Activated T-cell treated with anti-CD3 and anti-CD28 coated beads, Interleukin-2, amount 50 U/mL, for 24 hours (primary cell): ENCODE data around the gene LDB3.

Experiments
- DNase-seq: peaks from one replicate; pipeline ENCODE4 v3.0.0-alpha.2; 2020
- H3K27ac Mint-ChIP-seq: 2 replicates; pipeline ENCODE4 v1.8.0; 2020; ENCODE audit warnings: mild to moderate bottlenecking, mixed read lengths
- H3K27me3 Mint-ChIP-seq: 2 replicates; pipeline ENCODE4 v1.8.0; 2020; ENCODE audit warnings: mixed read lengths
- H3K36me3 Mint-ChIP-seq: 2 replicates; pipeline ENCODE4 v1.8.0; 2020; ENCODE audit warnings: low read depth, mixed read lengths
- H3K4me1 Mint-ChIP-seq: 2 replicates; pipeline ENCODE4 v1.8.0; 2020; ENCODE audit warnings: low read depth, mixed read lengths
- H3K4me3 Mint-ChIP-seq: 2 replicates; pipeline ENCODE4 v1.8.0; 2020; ENCODE audit warnings: mild to moderate bottlenecking, moderate library complexity, mixed read lengths
- H3K9me3 Mint-ChIP-seq: 2 replicates; pipeline ENCODE4 v1.8.0; 2020; ENCODE audit warnings: mixed read lengths

Gene LDB3

DNA sequence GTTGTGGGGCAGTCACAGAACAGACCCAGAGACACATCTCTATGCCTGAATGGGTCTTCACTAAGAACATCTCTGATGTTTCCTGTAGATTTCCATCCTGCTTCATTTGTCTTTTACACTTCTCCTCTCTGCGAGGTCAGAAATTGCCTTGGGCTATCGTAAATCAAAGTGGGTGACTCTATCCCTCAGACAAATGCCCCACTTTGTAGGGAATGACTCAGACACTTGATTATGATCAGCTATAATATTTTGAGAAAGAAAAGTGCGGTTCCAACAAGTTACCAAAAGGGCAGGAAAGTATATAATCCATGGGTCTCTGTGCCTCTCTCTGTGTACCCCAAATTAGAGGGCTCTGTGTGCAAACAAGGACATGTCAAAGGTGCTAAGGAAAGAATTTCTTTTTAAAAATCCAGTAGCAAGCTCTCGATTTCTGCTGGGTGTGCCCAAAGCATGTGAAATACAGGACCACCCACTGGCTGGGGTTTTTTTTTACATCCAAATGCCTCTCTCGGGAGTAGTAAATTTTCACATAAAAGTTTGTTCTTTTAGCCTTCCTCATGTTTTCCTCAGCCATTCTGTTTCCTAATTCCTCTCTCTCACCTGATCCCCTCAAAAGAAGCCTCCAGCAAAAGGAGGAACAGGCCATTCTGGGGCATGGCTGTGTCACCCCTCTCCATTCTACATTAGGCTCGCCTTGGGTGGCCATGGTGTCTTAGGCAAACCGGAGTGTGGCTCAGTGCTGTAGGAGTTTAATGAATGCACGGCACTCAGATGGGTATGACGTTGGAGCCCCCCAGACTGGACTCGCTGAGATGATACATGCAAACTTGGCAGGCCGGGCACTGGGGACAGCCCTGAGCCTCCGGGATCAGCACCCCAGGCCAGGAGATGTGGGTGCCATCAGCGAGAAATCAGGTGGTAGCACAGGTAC, 20.3 kb upstream of the LDB3 start:
- Mint-ChIP-seq H3K4me1 (peaks cover 11% of the 10 kb centered on the region), H3K4me3 (no peak overlapping the region), H3K36me3 (no peaks in the 10 kb centered on the region), H3K9me3 (no peaks in the 10 kb centered on the region), H3K27ac (no peak overlapping the region), H3K27me3 (no peaks in the 10 kb centered on the region)
- no peak for DNase-seq

DNA sequence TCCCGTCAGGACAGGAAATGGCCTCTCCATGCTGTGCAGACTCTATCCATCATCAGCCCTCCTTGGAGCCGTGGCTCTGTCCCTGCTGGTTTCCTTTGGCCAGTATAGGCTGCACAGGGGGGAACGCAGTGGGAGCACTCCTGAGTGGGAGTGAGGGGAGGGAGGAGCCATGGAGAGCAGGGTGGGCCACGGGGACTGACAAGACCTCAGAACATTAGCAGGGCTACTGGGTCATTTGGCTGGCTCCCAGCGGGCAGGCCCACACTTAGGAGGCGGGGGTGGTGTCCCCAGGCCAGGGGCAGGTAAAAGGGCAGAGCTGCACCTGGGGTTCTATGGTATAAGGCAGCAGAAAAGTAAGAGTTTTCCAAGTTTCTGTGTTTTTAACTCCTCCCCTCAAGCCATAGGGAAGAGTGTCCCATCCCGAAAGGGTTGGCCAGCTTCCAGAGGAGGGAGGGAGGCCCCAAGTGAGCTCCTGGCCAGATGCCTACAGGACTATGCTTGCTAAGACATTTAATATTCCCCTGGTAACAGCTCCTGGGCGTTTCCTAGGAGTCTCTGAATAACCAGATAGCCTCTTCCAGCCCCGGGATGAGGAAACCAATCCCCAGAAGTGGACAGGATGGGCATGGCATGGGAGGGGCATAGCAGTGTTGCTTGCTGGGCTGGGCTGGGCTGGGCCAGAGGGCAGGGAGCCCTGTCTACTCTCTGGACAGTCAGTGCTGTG, 19.4 kb upstream of the LDB3 start:
- Mint-ChIP-seq H3K4me1 (peaks cover 5% of the 10 kb centered on the region), H3K9me3 (no peaks in the 10 kb centered on the region), H3K4me3 (no peak overlapping the region), H3K27ac (no peak overlapping the region), H3K27me3 (no peaks in the 10 kb centered on the region), H3K36me3 (no peaks in the 10 kb centered on the region)
- peak; percentile 17 for DNase-seq

DNA sequence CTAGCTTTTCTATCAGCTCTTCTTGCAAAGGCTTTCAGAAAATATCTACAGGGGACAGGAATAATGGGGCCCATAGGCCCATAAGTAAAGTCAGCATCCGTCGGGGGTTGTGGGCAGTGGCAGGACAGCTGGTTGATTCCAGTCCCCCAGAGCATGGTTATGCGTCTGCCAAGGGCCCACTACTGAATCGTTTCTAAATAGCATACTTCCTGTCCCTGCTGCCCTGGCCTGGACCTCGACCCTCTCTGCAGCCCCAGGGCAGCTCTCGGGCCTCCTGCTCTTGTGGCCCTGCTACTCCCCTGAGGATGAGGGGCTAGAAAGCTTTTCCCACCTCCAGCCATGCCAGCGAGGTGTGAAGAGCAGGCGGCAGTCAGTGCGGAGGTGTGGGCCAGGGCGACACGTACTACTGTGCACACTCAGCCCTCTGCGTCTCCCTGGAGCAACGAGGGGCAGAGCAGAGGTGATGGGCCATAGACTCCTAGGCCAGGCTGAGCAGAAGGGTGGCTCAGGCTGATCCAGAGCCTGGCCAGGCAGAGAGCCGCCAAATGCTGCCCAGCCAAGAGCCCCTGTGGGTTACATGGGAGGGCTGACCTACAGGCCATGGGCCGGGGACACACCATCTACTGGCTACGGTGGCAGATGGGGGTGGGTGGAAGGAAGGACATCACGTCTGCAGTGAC, 18.7 kb upstream of the LDB3 start:
- Mint-ChIP-seq H3K27me3 (no peaks in the 10 kb centered on the region), H3K27ac (no peak overlapping the region), H3K9me3 (no peaks in the 10 kb centered on the region), H3K4me1 (no peaks in the 10 kb centered on the region), H3K36me3 (no peaks in the 10 kb centered on the region), H3K4me3 (no peak overlapping the region)
- DNase-seq: peak; percentile 15

DNA sequence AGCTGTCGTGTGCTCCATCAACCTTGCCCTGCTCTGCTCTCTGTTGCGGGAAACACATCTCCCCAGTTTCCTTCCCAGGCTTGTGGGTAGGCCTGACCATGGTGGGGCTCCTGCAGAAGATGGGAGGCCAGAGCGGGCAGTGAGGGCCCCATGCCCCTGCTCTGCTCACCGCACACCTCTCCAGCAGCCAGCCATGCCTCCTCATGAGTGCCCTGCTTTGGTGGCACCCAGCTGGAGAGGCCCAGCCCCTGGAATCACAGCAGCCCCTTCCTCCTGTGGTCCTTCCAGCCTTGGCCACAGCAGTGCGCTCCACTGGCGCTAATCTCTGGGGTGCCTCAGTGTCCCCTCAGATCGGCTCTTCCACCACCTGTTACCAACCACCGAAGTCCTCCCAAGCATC, 18.2 kb upstream of the LDB3 start:
- H3K27me3 Mint-ChIP-seq: no peaks in the 10 kb centered on the region

DNA sequence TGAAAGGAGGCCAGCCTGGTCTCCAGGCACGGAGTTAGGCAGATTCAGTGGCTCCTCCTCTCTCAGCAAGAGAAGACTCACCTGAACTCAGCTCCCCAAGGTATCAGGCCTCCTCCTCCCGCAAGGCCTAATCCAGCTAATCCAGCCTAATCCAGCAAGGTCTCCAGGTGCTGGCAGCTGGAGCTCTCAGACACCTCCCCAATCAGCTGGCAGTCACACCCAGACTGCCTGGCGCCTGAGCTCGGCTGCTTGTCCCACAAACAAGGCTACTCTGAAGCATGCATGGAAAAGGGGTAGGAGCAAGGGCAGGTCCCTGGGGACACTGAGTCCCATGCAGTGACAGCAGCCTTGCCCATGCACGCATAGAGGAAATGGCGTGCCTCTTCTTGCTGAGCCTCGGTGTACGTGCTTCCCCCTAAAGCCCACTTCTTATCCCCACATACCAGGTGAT, 17.3 kb upstream of the LDB3 start:
- no peaks in the 10 kb centered on the region for H3K4me1 Mint-ChIP-seq
- H3K9me3 Mint-ChIP-seq: no peaks in the 10 kb centered on the region
- peak; percentile 20 for DNase-seq
- no peak overlapping the region for H3K4me3 Mint-ChIP-seq
- H3K27ac Mint-ChIP-seq: no peak overlapping the region
- H3K27me3 Mint-ChIP-seq: no peaks in the 10 kb centered on the region
- H3K36me3 Mint-ChIP-seq: no peaks in the 10 kb centered on the region

More for the DNA sequence above, 18.2 kb upstream of the LDB3 start:
- H3K9me3 Mint-ChIP-seq: no peaks in the 10 kb centered on the region
- H3K36me3 Mint-ChIP-seq: no peaks in the 10 kb centered on the region
- DNase-seq: peak; percentile 11
- no peak overlapping the region for H3K27ac Mint-ChIP-seq
- no peaks in the 10 kb centered on the region for H3K4me1 Mint-ChIP-seq
- no peak overlapping the region for H3K4me3 Mint-ChIP-seq

DNA sequence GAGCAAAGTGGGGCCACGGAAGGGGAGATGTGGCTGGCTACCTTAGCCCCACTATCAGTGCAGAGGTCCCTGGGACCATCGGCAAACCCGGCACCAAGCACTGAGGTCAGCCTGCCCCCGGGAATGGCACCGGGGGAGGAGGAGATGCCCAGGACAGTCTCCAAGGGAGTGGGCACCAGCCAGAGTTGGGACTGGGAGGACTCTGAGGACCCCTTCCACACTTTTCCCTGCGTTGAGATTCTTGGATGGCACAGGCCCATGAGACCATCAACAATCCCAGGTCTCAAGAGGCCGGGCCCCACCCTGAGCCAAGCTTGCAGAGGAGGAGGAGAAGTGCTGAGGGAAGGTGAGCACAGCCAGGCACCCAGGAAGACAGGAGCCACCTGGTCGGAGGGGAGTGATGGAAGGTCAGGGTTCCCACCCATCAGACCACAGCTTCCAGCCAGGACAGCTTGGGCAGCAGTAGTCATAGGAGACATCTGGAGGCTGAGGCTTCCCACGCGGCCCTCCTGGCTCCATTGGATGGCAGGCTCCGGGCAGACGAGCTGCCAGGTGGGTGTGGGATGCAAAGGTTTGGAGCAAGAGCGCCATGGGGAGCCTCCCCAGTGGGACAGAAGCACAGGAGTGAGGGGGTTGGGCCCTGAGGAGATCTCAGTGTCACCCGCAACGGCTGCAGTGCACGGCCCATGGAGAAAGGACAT, 16.5 kb upstream of the LDB3 start:
- H3K36me3 Mint-ChIP-seq: no peaks in the 10 kb centered on the region
- H3K27ac Mint-ChIP-seq: no peak overlapping the region
- DNase-seq: peak; percentile 5
- no peaks in the 10 kb centered on the region for H3K27me3 Mint-ChIP-seq
- H3K4me3 Mint-ChIP-seq: no peak overlapping the region
- no peaks in the 10 kb centered on the region for H3K9me3 Mint-ChIP-seq
- H3K4me1 Mint-ChIP-seq: no peaks in the 10 kb centered on the region

DNA sequence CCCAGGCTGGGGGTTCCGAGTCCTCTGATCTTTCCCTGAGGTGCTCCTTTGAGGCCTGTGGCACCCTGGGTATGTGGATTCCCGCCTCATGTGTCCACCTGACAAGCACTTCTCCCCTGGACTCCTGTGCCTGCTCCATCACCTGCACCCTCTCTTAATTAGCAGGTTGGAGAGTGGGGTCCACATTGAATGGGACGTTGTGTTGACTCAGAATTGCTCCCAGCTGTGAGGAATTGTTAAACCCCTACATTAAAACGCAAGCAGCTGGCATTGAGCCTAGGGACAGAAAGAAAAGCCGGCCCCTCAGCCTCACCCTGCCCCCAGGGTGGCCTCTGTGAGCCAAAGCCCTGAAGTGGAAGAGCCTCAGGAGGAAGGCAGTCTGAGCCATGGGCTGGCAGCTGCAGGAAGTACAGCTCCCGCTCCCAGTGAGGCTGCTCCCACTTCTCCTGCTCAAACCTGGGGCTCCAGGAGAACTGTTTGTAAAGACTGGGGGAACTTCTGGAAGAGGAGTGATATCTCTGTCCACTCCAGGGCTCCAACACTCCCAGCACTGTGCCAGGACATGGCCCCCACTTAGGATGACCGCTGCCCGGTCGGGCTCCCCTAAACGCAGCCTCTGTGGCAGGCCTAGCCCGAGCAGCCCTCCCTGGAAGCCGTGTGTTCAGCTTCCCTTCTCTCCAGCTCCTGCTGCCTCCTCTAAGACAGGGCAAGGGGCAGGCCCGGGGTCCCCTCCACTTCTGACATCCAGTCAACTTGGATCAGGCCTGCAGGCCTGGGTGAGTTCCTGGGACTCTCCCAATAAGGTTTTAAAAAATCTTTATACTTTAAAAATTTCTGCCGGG, 15.7 kb upstream of the LDB3 start:
- H3K27me3 Mint-ChIP-seq: no peaks in the 10 kb centered on the region
- DNase-seq: peak; percentile 9
- no peak overlapping the region for H3K4me3 Mint-ChIP-seq
- no peaks in the 10 kb centered on the region for H3K4me1 Mint-ChIP-seq
- H3K9me3 Mint-ChIP-seq: no peaks in the 10 kb centered on the region
- H3K27ac Mint-ChIP-seq: no peak overlapping the region
- H3K36me3 Mint-ChIP-seq: no peaks in the 10 kb centered on the region

DNA sequence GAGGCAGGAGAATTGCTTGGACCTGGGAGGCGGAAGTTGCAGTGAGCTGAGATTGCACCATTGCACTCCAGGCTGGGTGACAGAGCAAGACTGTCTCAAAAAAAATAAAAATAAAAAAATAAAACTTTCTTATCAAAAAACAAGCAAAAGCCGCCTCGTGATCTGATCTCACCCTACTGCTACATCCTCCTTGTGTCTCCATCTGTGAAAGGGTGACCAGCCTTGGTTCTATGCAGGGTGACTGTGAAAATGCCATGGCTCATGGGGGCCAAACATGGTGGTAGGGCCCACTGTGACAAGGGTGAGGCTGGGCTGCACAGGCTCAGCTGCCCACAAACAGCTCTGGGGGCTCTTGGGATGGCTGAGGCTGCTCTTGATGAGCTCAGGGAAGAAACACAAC, 14.9 kb upstream of the LDB3 start:
- Mint-ChIP-seq H3K4me1 (no peaks in the 10 kb centered on the region), H3K4me3 (no peak overlapping the region), H3K27me3 (no peaks in the 10 kb centered on the region), H3K27ac (no peak overlapping the region), H3K36me3 (no peaks in the 10 kb centered on the region), H3K9me3 (no peaks in the 10 kb centered on the region)
- DNase-seq: no peak

DNA sequence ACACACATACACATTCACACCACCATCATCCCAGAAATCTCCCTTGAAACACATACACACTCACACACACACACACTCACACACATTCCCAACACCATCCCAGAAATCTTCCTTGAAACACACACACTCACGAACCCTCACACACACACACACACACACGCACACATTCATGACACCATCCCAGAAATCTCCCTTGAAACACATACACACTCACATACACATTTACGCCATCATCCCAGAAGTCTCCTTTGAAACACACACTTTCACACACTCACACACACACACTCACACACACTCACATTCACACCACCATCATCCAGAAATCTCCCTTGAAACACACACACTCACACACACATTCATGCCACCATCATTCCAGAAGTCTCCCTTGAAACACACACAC, 14.3 kb upstream of the LDB3 start:
- Mint-ChIP-seq H3K9me3 (no peaks in the 10 kb centered on the region), H3K4me1 (no peaks in the 10 kb centered on the region), H3K4me3 (no peak overlapping the region), H3K27ac (no peak overlapping the region), H3K36me3 (no peaks in the 10 kb centered on the region), H3K27me3 (no peaks in the 10 kb centered on the region)
- DNase-seq: no peak

DNA sequence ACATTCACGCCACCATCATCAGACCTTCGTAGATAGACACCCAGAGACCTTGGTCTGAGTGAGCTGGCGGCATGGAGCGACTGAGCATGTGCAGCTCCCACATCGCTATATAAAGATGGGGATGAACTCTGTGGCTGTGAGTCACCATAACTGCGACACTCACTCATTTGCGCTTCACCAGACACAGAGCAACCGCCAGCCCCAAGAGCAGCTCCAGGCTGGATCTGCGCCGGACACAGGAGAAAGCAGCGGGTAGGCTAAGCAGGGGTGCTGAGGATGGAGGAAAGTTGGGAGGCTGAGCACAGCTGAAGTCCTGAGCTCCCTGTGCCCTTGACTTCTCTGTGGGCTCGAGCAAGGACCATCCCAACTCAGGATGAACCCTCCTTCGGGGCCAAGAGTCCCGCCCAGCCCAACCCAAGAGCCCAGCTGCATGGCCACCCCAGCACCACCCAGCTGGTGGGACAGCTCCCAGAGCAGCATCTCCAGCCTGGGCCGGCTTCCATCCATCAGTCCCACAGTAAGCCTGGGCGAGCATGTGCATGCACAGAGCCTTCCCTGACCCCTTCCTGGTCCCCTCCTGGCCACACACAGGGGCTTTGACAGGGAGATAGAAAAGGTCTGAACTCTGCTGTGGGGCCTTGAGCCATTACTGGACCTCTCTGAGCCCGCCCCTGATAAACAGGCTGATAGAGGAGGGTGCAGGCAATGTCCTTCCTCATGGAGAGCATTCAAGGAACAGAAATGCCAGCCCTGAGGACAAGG, 13.7 kb upstream of the LDB3 start, which contains the start of gene OPN4:
TSS of gene OPN4 (plus strand) at position 137 of the 762 bp plus-strand sequence. CDS start at position 374, 237 bp downstream.
- H3K36me3 Mint-ChIP-seq: no peaks in the 10 kb centered on the region
- H3K27me3 Mint-ChIP-seq: no peaks in the 10 kb centered on the region
- H3K4me1 Mint-ChIP-seq: no peaks in the 10 kb centered on the region
- DNase-seq: peak; percentile 11
- no peaks in the 10 kb centered on the region for H3K9me3 Mint-ChIP-seq
- no peak within 1 kb of the TSS for H3K27ac Mint-ChIP-seq
- no peak within 1 kb of the TSS for H3K4me3 Mint-ChIP-seq

DNA sequence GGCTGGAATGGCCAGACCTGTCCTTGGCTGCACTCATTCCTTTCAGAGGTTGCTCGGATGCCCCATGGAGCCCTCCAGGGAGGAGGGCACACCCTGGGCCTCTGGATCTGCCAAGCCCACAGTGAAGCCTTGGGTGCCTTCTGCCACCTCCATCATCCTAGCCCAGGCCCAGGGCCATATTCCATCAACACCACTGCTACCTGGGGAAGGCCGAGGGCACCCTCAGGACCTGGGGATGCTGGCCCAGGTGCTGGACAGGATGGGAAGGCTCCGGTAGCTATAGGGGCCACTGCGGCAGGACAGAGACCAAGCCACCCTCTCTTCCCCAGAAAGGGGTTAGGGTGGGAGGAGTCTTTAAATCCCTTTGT, 13.2 kb upstream of the LDB3 start:
- DNase-seq: no peak
- no peaks in the 10 kb centered on the region for H3K27me3 Mint-ChIP-seq
- no peak overlapping the region for H3K4me3 Mint-ChIP-seq
- H3K27ac Mint-ChIP-seq: no peak overlapping the region
- H3K36me3 Mint-ChIP-seq: no peaks in the 10 kb centered on the region
- no peaks in the 10 kb centered on the region for H3K9me3 Mint-ChIP-seq
- H3K4me1 Mint-ChIP-seq: no peaks in the 10 kb centered on the region

DNA sequence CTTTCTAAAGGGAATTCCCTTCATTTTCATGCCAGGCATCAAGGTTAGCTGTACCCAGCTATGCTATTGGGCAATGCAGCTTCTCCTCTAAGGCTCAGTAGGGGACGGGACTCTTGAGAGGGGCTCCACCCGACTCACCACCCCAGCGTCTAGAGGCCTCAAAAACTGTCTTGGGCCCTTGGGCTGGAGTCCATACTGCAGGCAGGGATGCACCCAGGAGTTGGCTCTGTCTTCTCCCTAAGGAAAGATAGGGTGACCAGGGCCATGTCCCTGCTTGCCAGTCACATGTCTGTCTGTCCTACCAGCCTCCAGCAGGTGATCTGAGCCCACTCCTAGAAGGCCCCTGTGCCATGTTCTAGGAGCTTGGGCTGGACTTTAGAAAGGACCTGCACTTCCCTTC, 12.7 kb upstream of the LDB3 start:
- H3K27ac Mint-ChIP-seq: no peak overlapping the region
- no peak overlapping the region for H3K4me3 Mint-ChIP-seq
- no peak for DNase-seq
- no peaks in the 10 kb centered on the region for H3K36me3 Mint-ChIP-seq
- no peaks in the 10 kb centered on the region for H3K9me3 Mint-ChIP-seq
- H3K4me1 Mint-ChIP-seq: no peaks in the 10 kb centered on the region
- no peaks in the 10 kb centered on the region for H3K27me3 Mint-ChIP-seq

DNA sequence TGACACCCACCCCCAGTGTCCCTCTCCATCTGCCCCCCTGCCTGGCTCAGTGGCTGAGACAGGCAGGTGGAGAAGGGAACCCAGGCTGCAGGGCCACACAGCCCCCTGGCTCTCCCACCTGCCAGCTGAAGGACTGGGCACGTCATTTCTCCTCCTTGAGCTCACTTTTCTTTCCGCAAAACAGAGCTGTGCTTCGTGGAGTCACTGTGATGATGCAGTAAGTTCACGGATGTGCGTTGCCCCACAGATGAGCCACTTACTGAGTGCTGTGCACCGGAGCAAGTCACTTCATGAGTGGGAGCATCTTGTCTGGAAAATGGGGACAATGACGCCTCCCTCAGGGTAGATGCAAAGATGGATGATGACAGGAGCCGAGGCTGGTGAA, 11.3 kb upstream of the LDB3 start:
- Mint-ChIP-seq H3K27me3 (no peaks in the 10 kb centered on the region), H3K4me3 (no peak overlapping the region), H3K9me3 (no peaks in the 10 kb centered on the region), H3K4me1 (no peaks in the 10 kb centered on the region), H3K27ac (no peak overlapping the region), H3K36me3 (no peaks in the 10 kb centered on the region)
- DNase-seq: no peak
